ENCODE results near the gene OR4K1. TPM values are rescaled to one million over a fixed set of nuclear protein-coding genes. Genes with fewer than 3 reads are reported as not detected.

The OR4K1 gene
- not detected in 2 replicates for total RNA-seq (ENCODE audit: low replicate concordance)
- long read RNA-seq = 0 reads

DNA sequence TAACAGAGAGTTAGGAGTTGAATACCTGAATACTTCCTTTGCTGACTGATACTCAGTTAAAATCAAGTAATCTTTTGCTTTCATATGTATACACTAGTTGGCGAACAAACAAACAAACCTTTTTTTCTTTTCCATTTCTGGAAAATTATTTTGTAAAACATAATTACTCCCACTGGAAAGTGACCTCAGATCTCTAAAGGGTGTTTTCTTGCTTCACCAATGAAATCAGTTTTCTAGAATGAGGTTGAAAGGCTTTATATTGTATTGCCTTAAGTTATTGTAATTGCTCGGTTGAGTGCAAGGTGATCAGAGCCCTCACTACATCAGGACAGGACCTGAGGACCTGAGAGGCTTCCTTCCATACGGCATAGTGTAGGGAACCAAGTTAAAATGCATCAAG is at the start of gene OR4K1:
TSS of gene OR4K1 (plus strand) at position 301 of the 400 bp plus-strand sequence. CDS start 4,750 bp downstream, outside the sequence.
- DNase-seq (ENCODE audit: extremely low spot score, unreplicated experiment) = no peak
- Mint-ChIP-seq H3K4me1 (ENCODE audit: unreplicated experiment) (no peaks in the 10 kb centered on the region), H3K27me3 (no peaks in the 10 kb centered on the region), H3K36me3 (no peaks in the 10 kb centered on the region), H3K4me3 (no peak within 1 kb of the TSS), H3K9me3 (peaks cover 5% of the 10 kb centered on the region), H3K27ac (no peak within 1 kb of the TSS)
- TF ChIP-seq, protein P1, sequence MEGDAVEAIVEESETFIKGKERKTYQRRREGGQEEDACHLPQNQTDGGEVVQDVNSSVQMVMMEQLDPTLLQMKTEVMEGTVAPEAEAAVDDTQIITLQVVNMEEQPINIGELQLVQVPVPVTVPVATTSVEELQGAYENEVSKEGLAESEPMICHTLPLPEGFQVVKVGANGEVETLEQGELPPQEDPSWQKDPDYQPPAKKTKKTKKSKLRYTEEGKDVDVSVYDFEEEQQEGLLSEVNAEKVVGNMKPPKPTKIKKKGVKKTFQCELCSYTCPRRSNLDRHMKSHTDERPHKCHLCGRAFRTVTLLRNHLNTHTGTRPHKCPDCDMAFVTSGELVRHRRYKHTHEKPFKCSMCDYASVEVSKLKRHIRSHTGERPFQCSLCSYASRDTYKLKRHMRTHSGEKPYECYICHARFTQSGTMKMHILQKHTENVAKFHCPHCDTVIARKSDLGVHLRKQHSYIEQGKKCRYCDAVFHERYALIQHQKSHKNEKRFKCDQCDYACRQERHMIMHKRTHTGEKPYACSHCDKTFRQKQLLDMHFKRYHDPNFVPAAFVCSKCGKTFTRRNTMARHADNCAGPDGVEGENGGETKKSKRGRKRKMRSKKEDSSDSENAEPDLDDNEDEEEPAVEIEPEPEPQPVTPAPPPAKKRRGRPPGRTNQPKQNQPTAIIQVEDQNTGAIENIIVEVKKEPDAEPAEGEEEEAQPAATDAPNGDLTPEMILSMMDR (conservative IDR thresholded peaks at IDR 0.05) = no peak

- H3K4me1 Mint-ChIP-seq (ENCODE audit: unreplicated experiment) = no peaks in the 10 kb centered on the region
- no peaks in the 10 kb centered on the region for H3K27me3 Mint-ChIP-seq
- peaks cover 22% of the 10 kb centered on the region for H3K9me3 Mint-ChIP-seq
- no peaks in the 10 kb centered on the region for H3K36me3 Mint-ChIP-seq
- TF ChIP-seq, protein P1 (conservative IDR thresholded peaks at IDR 0.05) = no peak
- no peak for DNase-seq (ENCODE audit: extremely low spot score, unreplicated experiment)
- no peak overlapping the region for H3K27ac Mint-ChIP-seq
- H3K4me3 Mint-ChIP-seq = no peak overlapping the region
Measured at GRCh38 chr14:19895282-19895681, 35.4 kb upstream of the OR4K1 start.

DNA sequence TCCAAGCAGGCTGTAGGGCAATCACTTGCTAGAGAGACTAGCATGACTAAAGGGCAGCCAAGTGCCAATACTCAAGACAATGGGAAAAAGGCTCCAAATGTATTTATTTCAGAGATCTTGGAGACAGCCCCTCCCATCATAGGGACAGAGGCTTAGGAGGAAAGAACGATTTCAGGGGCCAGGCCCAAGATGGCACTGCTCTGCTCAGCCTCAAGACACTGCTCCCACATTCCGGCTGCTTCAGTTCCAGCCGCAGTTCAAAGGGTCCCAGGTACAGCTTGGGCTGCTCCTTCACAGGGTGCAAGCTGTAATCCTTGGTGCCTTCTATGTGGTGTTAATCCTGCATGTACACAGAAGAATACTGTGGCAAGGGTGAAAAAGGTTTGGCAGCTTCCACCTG is 29.7 kb upstream of the OR4K1 start:
- no peak for DNase-seq (ENCODE audit: extremely low spot score, unreplicated experiment)
- H3K9me3 Mint-ChIP-seq = peaks cover 27% of the 10 kb centered on the region
- H3K27me3 Mint-ChIP-seq = no peaks in the 10 kb centered on the region
- TF ChIP-seq, protein P1 (conservative IDR thresholded peaks at IDR 0.05) = no peak
- H3K27ac Mint-ChIP-seq = no peak overlapping the region
- no peaks in the 10 kb centered on the region for H3K4me1 Mint-ChIP-seq (ENCODE audit: unreplicated experiment)
- H3K4me3 Mint-ChIP-seq = no peak overlapping the region
- H3K36me3 Mint-ChIP-seq = no peaks in the 10 kb centered on the region

GRCh38 chr14:19902409-19902808 is 28.3 kb upstream of the OR4K1 start:
- TF ChIP-seq, protein P1 (conservative IDR thresholded peaks at IDR 0.05) = no peak
- Mint-ChIP-seq H3K4me3 (no peak overlapping the region), H3K9me3 (peaks cover 18% of the 10 kb centered on the region), H3K4me1 (ENCODE audit: unreplicated experiment) (no peaks in the 10 kb centered on the region), H3K36me3 (no peaks in the 10 kb centered on the region), H3K27ac (no peak overlapping the region), H3K27me3 (no peaks in the 10 kb centered on the region)
- DNase-seq (ENCODE audit: extremely low spot score, unreplicated experiment) = no peak

DNA sequence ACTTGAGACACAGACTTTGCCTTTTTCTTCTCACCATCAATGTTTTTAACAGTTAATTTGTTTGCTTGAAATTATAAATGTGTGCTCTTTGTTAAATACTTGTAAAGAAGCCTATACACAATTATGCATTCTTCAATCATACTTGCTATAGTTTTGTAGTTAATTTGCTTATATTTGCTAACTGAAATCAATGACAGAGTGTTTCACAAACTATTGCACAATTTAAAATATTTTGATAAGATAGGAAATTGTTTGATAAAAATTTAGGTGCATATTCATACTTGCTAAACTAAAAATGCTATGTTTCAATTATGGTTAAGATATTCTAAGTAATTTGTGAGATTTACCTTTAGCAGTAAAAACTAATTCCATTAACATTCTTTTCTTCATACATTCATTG is 24.1 kb upstream of the OR4K1 start:
- no peak overlapping the region for H3K27ac Mint-ChIP-seq
- TF ChIP-seq, protein P1 (conservative IDR thresholded peaks at IDR 0.05) = no peak
- no peak for DNase-seq (ENCODE audit: extremely low spot score, unreplicated experiment)
- no peaks in the 10 kb centered on the region for H3K4me1 Mint-ChIP-seq (ENCODE audit: unreplicated experiment)
- no peak overlapping the region for H3K4me3 Mint-ChIP-seq
- H3K27me3 Mint-ChIP-seq = no peaks in the 10 kb centered on the region
- peaks cover 13% of the 10 kb centered on the region for H3K9me3 Mint-ChIP-seq
- H3K36me3 Mint-ChIP-seq = peaks cover 2% of the 10 kb centered on the region

GRCh38 chr14:19911114-19911513 is 19.6 kb upstream of the OR4K1 start:
- Mint-ChIP-seq H3K4me1 (ENCODE audit: unreplicated experiment) (no peaks in the 10 kb centered on the region), H3K9me3 (peaks cover 11% of the 10 kb centered on the region), H3K27me3 (no peaks in the 10 kb centered on the region), H3K27ac (no peak overlapping the region), H3K36me3 (peaks cover 3% of the 10 kb centered on the region), H3K4me3 (no peak overlapping the region)
- DNase-seq (ENCODE audit: extremely low spot score, unreplicated experiment) = no peak
- TF ChIP-seq, protein P1 (conservative IDR thresholded peaks at IDR 0.05) = no peak
